Esophagus squamous epithelium (tissue), 4 donors: Measurements from ENCODE around the gene DSCAML1.

Experiments
- CTCF ChIP-seq, 6 experiments: fragments of 450-650 bp in 4 of 6; fragments of 200-600 bp in 2 of 6; sonication (generic) in 2 of 6; IDR thresholded peaks; one replicate each; pipeline ENCODE4 v1.5.1; 2016 to 2019; ENCODE audit warnings: antibody characterized with exemption in 6 of 6, mild to moderate bottlenecking in 4 of 6, moderate library complexity in 4 of 6
- POLR2A ChIP-seq, 4 donors: fragments of 450-650 bp; IDR thresholded peaks; one replicate each; pipeline ENCODE4 v1.6.1; 2017; ENCODE audit warnings: antibody characterized with exemption in 4 of 4, mild to moderate bottlenecking in 4 of 4, moderate library complexity in 3 of 4

- TF ChIP-seq CTCF (IDR thresholded peaks at IDR 0.05) (no peak), POLR2A (IDR thresholded peaks at IDR 0.05) (no peak)
Observed at GRCh38 chr11:117475716-117476530, 321.1 kb downstream of the DSCAML1 start.
